SK-N-SH treated with all-trans-retinoic acid at 6 μM for 48 hours (cell line): ENCODE results near the gene ZNF160.
"Not testable (repeated sequence)": the region's sequence is repeated elsewhere in the genome, so short reads cannot be mapped to it uniquely, and the experiment has no call there.

Source experiments
- ATAC-seq: fragments of 200-7000 bp; cut with Tn5 transposase; 3 replicates; pipeline ENCODE4 v1.9.1; 2020; ENCODE audit warnings: mild to moderate bottlenecking, moderate library complexity
- ARNTL ChIP-seq: fragments of 450-650 bp; formaldehyde crosslinking; IDR thresholded peaks from 2 replicates; pipeline ENCODE4 v1.5.0; 2020; ENCODE audit warnings: low read depth, mild to moderate bottlenecking, moderate library complexity, borderline replicate concordance
- BACH2 ChIP-seq: fragments of 250-450 bp; sonication (Bioruptor Pico); IDR thresholded peaks from 2 replicates; pipeline ENCODE4 v1.9.0; 2021; ENCODE audit warnings: mild to moderate bottlenecking, borderline replicate concordance
- CSDC2 ChIP-seq: fragments of 250-450 bp; sonication (Bioruptor Pico); IDR thresholded peaks from 2 replicates; pipeline ENCODE4 v1.5.0; 2020; ENCODE audit warnings: mild to moderate bottlenecking, moderate library complexity
- CSRNP3 ChIP-seq: fragments of 250-450 bp; sonication (Bioruptor Pico); IDR thresholded peaks from 2 replicates; pipeline ENCODE4 v1.5.1; 2021; ENCODE audit warnings: mild to moderate bottlenecking, moderate library complexity
- ESRRG ChIP-seq: fragments of 250-450 bp; sonication (Bioruptor Pico); IDR thresholded peaks from 2 replicates; pipeline ENCODE4 v1.6.1; 2021; ENCODE audit warnings: mild to moderate bottlenecking
- GLIS3 ChIP-seq: fragments of 250-450 bp; sonication (Bioruptor Pico); IDR thresholded peaks from 2 replicates; pipeline ENCODE4 v1.5.0; 2020; ENCODE audit warnings: mild to moderate bottlenecking, moderate library complexity
- ISL1 ChIP-seq: fragments of 250-450 bp; sonication (Bioruptor Pico); IDR thresholded peaks from 2 replicates; pipeline ENCODE4 v2.1.2; 2022; ENCODE audit warnings: mild to moderate bottlenecking, moderate library complexity
- OSR1 ChIP-seq: fragments of 250-450 bp; sonication (Bioruptor Pico); IDR thresholded peaks from 2 replicates; pipeline ENCODE4 v1.8.0; 2022; ENCODE audit warnings: moderate library complexity, mild to moderate bottlenecking, inconsistent platforms
- PATZ1 ChIP-seq: fragments of 250-450 bp; sonication (Bioruptor Pico); IDR thresholded peaks from 2 replicates; pipeline ENCODE4 v1.8.0; 2020; ENCODE audit warnings: mild to moderate bottlenecking, moderate library complexity, borderline replicate concordance
- POU6F1 ChIP-seq: fragments of 250-450 bp; sonication (Bioruptor Pico); IDR thresholded peaks from 2 replicates; pipeline ENCODE4 v1.8.0; 2021; ENCODE audit warnings: low read depth, mild to moderate bottlenecking, moderate library complexity, borderline replicate concordance
- RARB ChIP-seq: fragments of 250-450 bp; sonication (Bioruptor Pico); IDR thresholded peaks from 2 replicates; pipeline ENCODE4 v1.8.0; 2021; ENCODE audit warnings: mild to moderate bottlenecking, moderate library complexity
- SNAI2 ChIP-seq: fragments of 250-450 bp; sonication (Bioruptor Pico); IDR thresholded peaks from 2 replicates; pipeline ENCODE4 v1.5.0; 2020; ENCODE audit warnings: mild to moderate bottlenecking, moderate library complexity
- TCF4 ChIP-seq: fragments of 250-450 bp; sonication (Bioruptor Pico); IDR thresholded peaks from 2 replicates; pipeline ENCODE4 v1.8.0; 2021; ENCODE audit warnings: mild to moderate bottlenecking, moderate library complexity, borderline replicate concordance
- TOX ChIP-seq: fragments of 250-450 bp; sonication (Bioruptor Pico); IDR thresholded peaks from 2 replicates; pipeline ENCODE4 v1.8.0; 2021; ENCODE audit warnings: mild to moderate bottlenecking, moderate library complexity, borderline replicate concordance
- ZC3H10 ChIP-seq: fragments of 250-450 bp; sonication (Bioruptor Pico); IDR thresholded peaks from 2 replicates; pipeline ENCODE4 v1.5.1; 2021; ENCODE audit warnings: mild to moderate bottlenecking, moderate library complexity
- ZFP3 ChIP-seq: fragments of 250-450 bp; sonication (Bioruptor Pico); IDR thresholded peaks from 2 replicates; pipeline ENCODE4 v1.5.0; 2020; ENCODE audit warnings: mild to moderate bottlenecking, moderate library complexity
- ZFP30 ChIP-seq: fragments of 450-650 bp; formaldehyde crosslinking; IDR thresholded peaks from 2 replicates; pipeline ENCODE4 v1.5.0; 2022; ENCODE audit warnings: mild to moderate bottlenecking, moderate library complexity
- ZNF565 ChIP-seq: fragments of 450-650 bp; formaldehyde crosslinking; conservative IDR thresholded peaks from 2 replicates; pipeline ENCODE4 v1.5.0; 2020; ENCODE audit warnings: low read depth, mild to moderate bottlenecking, moderate library complexity
- ZNF70 ChIP-seq: fragments of 450-650 bp; formaldehyde crosslinking; IDR thresholded peaks from 2 replicates; pipeline ENCODE4 v1.5.0; 2020; ENCODE audit warnings: mild to moderate bottlenecking, moderate library complexity
- ZNF8 ChIP-seq: fragments of 450-650 bp; formaldehyde crosslinking; IDR thresholded peaks from 2 replicates; pipeline ENCODE4 v1.5.0; 2020; ENCODE audit warnings: mild to moderate bottlenecking, moderate library complexity
- TF ChIP-seq, protein P1 (sequence below): fragments of 250-450 bp; sonication (Bioruptor Pico); IDR thresholded peaks from 2 replicates; pipeline ENCODE4 v1.5.1; 2020; ENCODE audit warnings: low read depth, mild to moderate bottlenecking, moderate library complexity
- TF ChIP-seq, protein P2 (sequence below): fragments of 250-450 bp; sonication (Bioruptor Pico); IDR thresholded peaks from 2 replicates; pipeline ENCODE4 v1.5.0; 2020; ENCODE audit warnings: mild to moderate bottlenecking, moderate library complexity

The ZNF160 gene

DNA sequence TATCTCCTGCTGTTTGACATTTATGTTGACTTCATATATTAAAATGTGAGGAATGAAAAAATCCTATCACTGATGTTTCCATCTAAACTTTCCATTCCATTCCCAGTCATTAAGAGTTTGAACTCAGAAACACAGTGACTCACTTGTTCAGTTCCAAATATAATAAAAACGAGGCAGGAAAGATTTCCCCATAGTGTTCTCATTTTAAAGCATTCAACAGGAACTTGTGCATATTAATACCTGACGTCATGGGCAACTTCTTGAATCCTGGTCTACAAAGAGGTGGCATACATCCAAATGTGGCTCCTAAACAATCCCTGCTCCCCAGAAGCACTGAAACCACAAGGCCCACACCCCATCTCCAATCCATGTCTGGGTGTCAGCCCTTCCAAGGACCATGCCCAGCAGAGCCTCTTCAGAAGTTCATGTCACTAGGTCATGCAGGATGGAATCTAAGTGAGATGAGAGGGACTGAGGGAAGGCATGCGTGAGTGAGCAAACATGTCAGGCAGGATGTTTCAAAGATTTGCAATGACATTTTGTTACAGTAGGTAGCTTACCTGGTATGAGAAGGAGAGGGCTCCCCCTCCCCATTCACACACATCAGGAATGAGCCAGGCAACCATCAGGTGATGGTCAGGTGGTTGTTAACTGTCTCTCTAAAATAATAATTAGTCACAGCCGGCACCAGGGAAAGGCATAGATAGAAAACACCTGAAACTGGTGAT lies 68.1 kb downstream of the ZNF160 start:
- TF ChIP-seq TOX (CRISPR knock-in tag) (no peak), GLIS3 (CRISPR knock-in tag) (no peak), OSR1 (CRISPR knock-in tag) (no peak), RARB (CRISPR knock-in tag) (no peak), ESRRG (CRISPR knock-in tag) (no peak), ZNF565 (CRISPR knock-in tag) (no peak), ZFP30 (CRISPR knock-in tag) (no peak), TCF4 (no peak), ZFP3 (CRISPR knock-in tag) (no peak), ZNF8 (no peak), CSDC2 (CRISPR knock-in tag) (no peak), ARNTL (CRISPR knock-in tag) (no peak), PATZ1 (CRISPR knock-in tag) (no peak), ISL1 (no peak), CSRNP3 (CRISPR knock-in tag) (no peak), ZC3H10 (CRISPR knock-in tag) (no peak)
- TF ChIP-seq, protein P1, sequence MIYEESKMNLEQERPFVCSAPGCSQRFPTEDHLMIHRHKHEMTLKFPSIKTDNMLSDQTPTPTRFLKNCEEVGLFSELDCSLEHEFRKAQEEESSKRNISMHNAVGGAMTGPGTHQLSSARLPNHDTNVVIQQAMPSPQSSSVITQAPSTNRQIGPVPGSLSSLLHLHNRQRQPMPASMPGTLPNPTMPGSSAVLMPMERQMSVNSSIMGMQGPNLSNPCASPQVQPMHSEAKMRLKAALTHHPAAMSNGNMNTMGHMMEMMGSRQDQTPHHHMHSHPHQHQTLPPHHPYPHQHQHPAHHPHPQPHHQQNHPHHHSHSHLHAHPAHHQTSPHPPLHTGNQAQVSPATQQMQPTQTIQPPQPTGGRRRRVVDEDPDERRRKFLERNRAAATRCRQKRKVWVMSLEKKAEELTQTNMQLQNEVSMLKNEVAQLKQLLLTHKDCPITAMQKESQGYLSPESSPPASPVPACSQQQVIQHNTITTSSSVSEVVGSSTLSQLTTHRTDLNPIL, result no peak
- TF ChIP-seq, protein P2, sequence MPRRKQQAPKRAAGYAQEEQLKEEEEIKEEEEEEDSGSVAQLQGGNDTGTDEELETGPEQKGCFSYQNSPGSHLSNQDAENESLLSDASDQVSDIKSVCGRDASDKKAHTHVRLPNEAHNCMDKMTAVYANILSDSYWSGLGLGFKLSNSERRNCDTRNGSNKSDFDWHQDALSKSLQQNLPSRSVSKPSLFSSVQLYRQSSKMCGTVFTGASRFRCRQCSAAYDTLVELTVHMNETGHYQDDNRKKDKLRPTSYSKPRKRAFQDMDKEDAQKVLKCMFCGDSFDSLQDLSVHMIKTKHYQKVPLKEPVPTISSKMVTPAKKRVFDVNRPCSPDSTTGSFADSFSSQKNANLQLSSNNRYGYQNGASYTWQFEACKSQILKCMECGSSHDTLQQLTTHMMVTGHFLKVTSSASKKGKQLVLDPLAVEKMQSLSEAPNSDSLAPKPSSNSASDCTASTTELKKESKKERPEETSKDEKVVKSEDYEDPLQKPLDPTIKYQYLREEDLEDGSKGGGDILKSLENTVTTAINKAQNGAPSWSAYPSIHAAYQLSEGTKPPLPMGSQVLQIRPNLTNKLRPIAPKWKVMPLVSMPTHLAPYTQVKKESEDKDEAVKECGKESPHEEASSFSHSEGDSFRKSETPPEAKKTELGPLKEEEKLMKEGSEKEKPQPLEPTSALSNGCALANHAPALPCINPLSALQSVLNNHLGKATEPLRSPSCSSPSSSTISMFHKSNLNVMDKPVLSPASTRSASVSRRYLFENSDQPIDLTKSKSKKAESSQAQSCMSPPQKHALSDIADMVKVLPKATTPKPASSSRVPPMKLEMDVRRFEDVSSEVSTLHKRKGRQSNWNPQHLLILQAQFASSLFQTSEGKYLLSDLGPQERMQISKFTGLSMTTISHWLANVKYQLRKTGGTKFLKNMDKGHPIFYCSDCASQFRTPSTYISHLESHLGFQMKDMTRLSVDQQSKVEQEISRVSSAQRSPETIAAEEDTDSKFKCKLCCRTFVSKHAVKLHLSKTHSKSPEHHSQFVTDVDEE (CRISPR knock-in tag), result no peak
- no peak for ATAC-seq

GRCh38 chr19:53034054-53034453 lies 69.2 kb downstream of the ZNF160 start:
- TF ChIP-seq CSDC2 (CRISPR knock-in tag) (no peak), GLIS3 (CRISPR knock-in tag) (no peak), ZFP3 (CRISPR knock-in tag) (no peak), ARNTL (CRISPR knock-in tag) (no peak)
- no peak for ATAC-seq

- not testable (repeated sequence) for ATAC-seq
Observed at GRCh38 chr19:53028306-53028705, 74.9 kb downstream of the ZNF160 start.

GRCh38 chr19:53019684-53020083 lies 83.5 kb downstream of the ZNF160 start:
- ATAC-seq, result no peak

More at GRCh38 chr19:53019684-53020083, 83.5 kb downstream of the ZNF160 start:
- no peak for TF ChIP-seq ESRRG (CRISPR knock-in tag)
- no peak for TF ChIP-seq ZNF8
- TF ChIP-seq ARNTL (CRISPR knock-in tag), result no peak
- TF ChIP-seq POU6F1 (CRISPR knock-in tag), result no peak
- no peak for TF ChIP-seq RARB (CRISPR knock-in tag)
- no peak for TF ChIP-seq ZFP3 (CRISPR knock-in tag)
- no peak for TF ChIP-seq CSRNP3 (CRISPR knock-in tag)
- TF ChIP-seq BACH2 (CRISPR knock-in tag), result no peak
- TF ChIP-seq, protein P2 (CRISPR knock-in tag), result no peak
- TF ChIP-seq CSDC2 (CRISPR knock-in tag), result no peak
- no peak for TF ChIP-seq SNAI2 (CRISPR knock-in tag)
- no peak for TF ChIP-seq ZNF70 (CRISPR knock-in tag)
